GM12878 (cell line): ENCODE results near the gene GUCY1A2. TPM values are rescaled to one million over a fixed set of nuclear protein-coding genes. Genes with fewer than 3 reads are reported as not detected.

Source experiments
- ATAC-seq: fragments of 200-7000 bp; cut with Tn5 transposase; 3 replicates; pipeline ENCODE4 v1.9.1; 2020; ENCODE audit warnings: mild to moderate bottlenecking, moderate library complexity
- BruUV-seq: library from RNA; stranded (reverse); fragments of 400-500 nt; replicated peaks from 2 replicates; lab custom pipeline; 2021; lab: Mats Ljungman, UMichigan
- CTCF ChIA-PET: fragments of 300-600 bp; sonication (Branson Sonifier 250); formaldehyde crosslinking; extraction: SDS; loops from one replicate; lab custom pipeline; 2021; ENCODE audit warnings: inconsistent platforms; lab: Yijun Ruan, JAX
- POLR2A ChIA-PET: fragments of 350-600 bp; formaldehyde crosslinking; extraction: SDS; loops from one replicate; lab custom pipeline; 2021; ENCODE audit warnings: inconsistent platforms; lab: Charles Lee
- RAD21 ChIA-PET: fragments of 300-600 bp; sonication (Branson Sonifier 250); formaldehyde crosslinking; loops from one replicate; lab custom pipeline; 2023; ENCODE audit warnings: antibody characterized with exemption; ENCODE audit not compliant: unreplicated experiment; lab: Charles Lee
- SMC1A ChIA-PET: fragments of 300-600 bp; sonication (Branson Sonifier 250); formaldehyde crosslinking; loops from one replicate; lab custom pipeline; 2023; ENCODE audit not compliant: unreplicated experiment, uncharacterized antibody; lab: Charles Lee
- DNase-seq: peaks from one replicate; pipeline ENCODE4 v3.0.0-alpha.2; 2011; ENCODE audit warnings: low read depth, low spot score
- FAIRE-seq: peaks from 3 replicates; lab custom pipeline; 2011; peaks lifted over from hg19 to GRCh38; lab: Jason Lieb, UNC
- H2AFZ ChIP-seq: 2 replicates; pipeline ENCODE4 v1.6.0; 2011; ENCODE audit warnings: low read depth, low read length, control low read depth; ENCODE audit not compliant: control insufficient read depth
- H3K27ac ChIP-seq: 2 replicates; pipeline ENCODE4 v1.5.1; 2011; ENCODE audit warnings: control low read depth; ENCODE audit not compliant: control insufficient read depth, insufficient read depth
- H3K27me3 ChIP-seq, 2 experiments: replicated peaks in 1 of 2; 2 replicates each; pipeline versions ENCODE4 v1.6.0 to v1.6.1; 2011; ENCODE audit warnings: low read length in 1 of 2; ENCODE audit not compliant: control insufficient read depth in 2 of 2, insufficient read depth in 2 of 2
- H3K36me3 ChIP-seq, 2 experiments: 2 replicates each; pipeline ENCODE4 v1.5.1; 2011; ENCODE audit warnings: low read length in 1 of 2; ENCODE audit not compliant: control insufficient read depth in 2 of 2, insufficient read depth in 2 of 2
- H3K4me1 ChIP-seq: 2 replicates; pipeline ENCODE4 v1.6.1; 2011; ENCODE audit warnings: mild to moderate bottlenecking, low read length, moderate library complexity, mixed read lengths; ENCODE audit not compliant: control insufficient read depth, insufficient read depth
- H3K4me2 ChIP-seq: 2 replicates; pipeline ENCODE4 v1.6.0; 2011; ENCODE audit warnings: control low read depth; ENCODE audit not compliant: control insufficient read depth, insufficient read depth
- H3K4me3 ChIP-seq: fragments of 200-600 bp; sonication (generic); 2 replicates; pipeline ENCODE4 v1.5.1; 2016
- H3K79me2 ChIP-seq: 2 replicates; pipeline ENCODE4 v1.6.0; 2011; ENCODE audit warnings: low read length; ENCODE audit not compliant: control insufficient read depth, insufficient read depth
- H3K9ac ChIP-seq: 2 replicates; pipeline ENCODE4 v1.8.0; 2011; ENCODE audit warnings: low read length, control low read depth, mixed read lengths; ENCODE audit not compliant: control insufficient read depth, insufficient read depth
- H3K9me3 ChIP-seq: replicated peaks from 3 replicates; pipeline ENCODE4 v1.5.1; 2011; ENCODE audit warnings: mild to moderate bottlenecking, low read length; ENCODE audit not compliant: control insufficient read depth, insufficient read depth
- H4K20me1 ChIP-seq: 2 replicates; pipeline ENCODE4 v1.6.0; 2011; ENCODE audit not compliant: control insufficient read depth, insufficient read depth
- CREB1 ChIP-seq: IDR thresholded peaks from 2 replicates; pipeline ENCODE4 v1.6.1; 2012; ENCODE audit warnings: low read depth, mild to moderate bottlenecking, inconsistent platforms
- HDAC6 ChIP-seq: fragments of 200-600 bp; sonication (generic); IDR thresholded peaks from one replicate; pipeline ENCODE4 v1.8.0; 2017; ENCODE audit warnings: antibody characterized with exemption; ENCODE audit not compliant: unreplicated experiment
- PBX3 ChIP-seq: IDR thresholded peaks from 2 replicates; pipeline ENCODE4 v1.6.1; 2011; ENCODE audit warnings: mild to moderate bottlenecking, low read depth, low read length, moderate library complexity; ENCODE audit not compliant: insufficient replicate concordance
- POLR2AphosphoS2 ChIP-seq: IDR thresholded peaks from 2 replicates; pipeline ENCODE4 v1.6.1; 2011; ENCODE audit warnings: low read depth, mild to moderate bottlenecking, low read length, improper control_type of control experiment, moderate library complexity
- ZNF274 ChIP-seq: IDR thresholded peaks from one replicate; pipeline ENCODE4 v1.8.0; 2011; ENCODE audit not compliant: insufficient read length, insufficient read depth
- in situ Hi-C: fragments of 300-500 bp; cut with MboI; formaldehyde crosslinking; loops from 9 replicates; pipeline ENCODE4 v1.14.3; 2018; ENCODE audit warnings: mixed read lengths
- intact Hi-C: fragments of 100-400 bp; cut with micrococcal nuclease; formaldehyde crosslinking; loops from one replicate; pipeline ENCODE4 v1.14.2; 2022; ENCODE audit not compliant: unreplicated experiment
- polyA plus RNA-seq, 11 experiments: library from polyadenylated mRNA; depleted of rRNA in 4 of 11; unstranded in 6 of 11; stranded (reverse) in 5 of 11; fragments of >200 nt; fragmentation: Nextera tagmentation in 4 of 11; fragmentation: Illumina TruSeq in 1 of 11; extraction: Ambion mirVana in 4 of 11; extraction: Trizol in 1 of 11; gene quantifications; 1 replicate in 1 of 11; 2 replicates in 10 of 11; pipeline versions ENCODE4 v1.2.1 to v1.2.3, GENCODE V29; 2011 to 2016; ENCODE audit warnings: inconsistent platforms in 2 of 11, missing spikeins in 2 of 11, low read depth in 1 of 11
- total RNA-seq, 4 experiments: library from RNA; depleted of rRNA in 3 of 4; stranded (reverse); fragments of >200 nt in 3 of 4; fragmentation: Illumina TruSeq in 1 of 4; extraction: Trizol in 1 of 4; gene quantifications; 2 replicates each; pipeline versions ENCODE4 v1.2.1 to v1.2.3, GENCODE V29; 2013 to 2021

The GUCY1A2 gene
- total and polyA plus RNA-seq, 10 of the 15 experiments (the other 5 are each of a cell fraction or from before 2014, with no cell fraction given), result under 0.01 to 0.03 (median under 0.01) TPM; not detected in 4

- no peak overlapping the region for H2AFZ ChIP-seq
- H3K4me2 ChIP-seq, result no peak overlapping the region
- no peak overlapping the region for H3K27ac ChIP-seq
- DNase-seq, result no peak
- H3K36me3 ChIP-seq, result no peaks in the 10 kb centered on the region
- ChIA-PET POLR2A (no interaction called here), RAD21 (no interaction called here), SMC1A (no interaction called here), CTCF (interaction anchor here (0.5 kb wide), 1 partner anchor 10 kb away, joined by 3 read pairs; no protein-coding TSS in a partner anchor)
- no peaks in the 10 kb centered on the region for H4K20me1 ChIP-seq
- no peaks in the 10 kb centered on the region for H3K79me2 ChIP-seq
- no peak overlapping the region for H3K4me3 ChIP-seq
- no peak overlapping the region for H3K9ac ChIP-seq
- no TSS peak for BruUV-seq
- FAIRE-seq, result no peak
- intact Hi-C loops, result no loop called here
- no peaks in the 10 kb centered on the region for H3K4me1 ChIP-seq
- TF ChIP-seq PBX3, result no peak
- H3K9me3 ChIP-seq, result no peaks in the 10 kb centered on the region
- no peak for ATAC-seq
- no peaks in the 10 kb centered on the region for H3K27me3 ChIP-seq
- in situ Hi-C loops, result no loop called here
Measured at GRCh38 chr11:106852779-106853178, 165.5 kb downstream of the GUCY1A2 start.

GRCh38 chr11:106848526-106848925 is 169.8 kb downstream of the GUCY1A2 start:
- ATAC-seq, result no peak
- POLR2A ChIA-PET, result no interaction called here
- no peaks in the 10 kb centered on the region for H3K79me2 ChIP-seq
- TF ChIP-seq ZNF274 (no peak), CREB1 (no peak), HDAC6 (no peak), POLR2AphosphoS2 (no peak)
- CTCF ChIA-PET, result no interaction called here
- H3K9me3 ChIP-seq, result no peaks in the 10 kb centered on the region
- no peak overlapping the region for H3K27ac ChIP-seq
- no peak overlapping the region for H2AFZ ChIP-seq
- DNase-seq, result no peak
- H3K4me1 ChIP-seq, result no peaks in the 10 kb centered on the region
- H3K36me3 ChIP-seq, result no peaks in the 10 kb centered on the region
- SMC1A ChIA-PET, result interaction anchor here (1.0 kb wide), 2 partner anchors 8 to 14 kb away, joined by 3 read pairs; no protein-coding TSS in a partner anchor
- intact Hi-C loops (no loop called here), in situ Hi-C loops (no loop called here)
- no peak for FAIRE-seq
- H3K4me3 ChIP-seq, result no peak overlapping the region
- no peak overlapping the region for H3K9ac ChIP-seq
- H3K4me2 ChIP-seq, result no peak overlapping the region
- RAD21 ChIA-PET, result no interaction called here
- H3K27me3 ChIP-seq, result no peaks in the 10 kb centered on the region
- no TSS peak for BruUV-seq
- no peaks in the 10 kb centered on the region for H4K20me1 ChIP-seq
